ENCODE results near the gene DVL3.

DNA sequence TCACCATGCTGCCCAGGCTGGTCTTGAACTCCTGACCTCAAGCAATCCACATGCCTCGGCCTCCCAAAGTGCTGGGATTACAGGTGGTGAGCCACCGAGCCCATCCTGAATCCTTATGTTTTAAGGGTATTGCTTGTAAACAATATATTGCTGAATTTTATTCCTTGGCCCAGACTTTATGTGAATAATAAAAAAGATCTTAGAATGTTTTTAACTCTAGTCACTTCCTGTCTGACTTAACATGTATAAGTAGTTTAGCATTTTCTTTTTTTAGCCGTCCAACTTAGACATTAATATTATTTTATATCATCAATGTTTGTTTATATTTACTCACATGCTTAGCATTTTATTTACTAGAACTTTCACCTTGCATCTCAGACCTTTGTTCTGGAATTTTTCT, 29.2 kb upstream of the DVL3 start:
- TF ChIP-seq, protein P1, sequence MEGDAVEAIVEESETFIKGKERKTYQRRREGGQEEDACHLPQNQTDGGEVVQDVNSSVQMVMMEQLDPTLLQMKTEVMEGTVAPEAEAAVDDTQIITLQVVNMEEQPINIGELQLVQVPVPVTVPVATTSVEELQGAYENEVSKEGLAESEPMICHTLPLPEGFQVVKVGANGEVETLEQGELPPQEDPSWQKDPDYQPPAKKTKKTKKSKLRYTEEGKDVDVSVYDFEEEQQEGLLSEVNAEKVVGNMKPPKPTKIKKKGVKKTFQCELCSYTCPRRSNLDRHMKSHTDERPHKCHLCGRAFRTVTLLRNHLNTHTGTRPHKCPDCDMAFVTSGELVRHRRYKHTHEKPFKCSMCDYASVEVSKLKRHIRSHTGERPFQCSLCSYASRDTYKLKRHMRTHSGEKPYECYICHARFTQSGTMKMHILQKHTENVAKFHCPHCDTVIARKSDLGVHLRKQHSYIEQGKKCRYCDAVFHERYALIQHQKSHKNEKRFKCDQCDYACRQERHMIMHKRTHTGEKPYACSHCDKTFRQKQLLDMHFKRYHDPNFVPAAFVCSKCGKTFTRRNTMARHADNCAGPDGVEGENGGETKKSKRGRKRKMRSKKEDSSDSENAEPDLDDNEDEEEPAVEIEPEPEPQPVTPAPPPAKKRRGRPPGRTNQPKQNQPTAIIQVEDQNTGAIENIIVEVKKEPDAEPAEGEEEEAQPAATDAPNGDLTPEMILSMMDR (IDR thresholded peaks at IDR 0.05), result no peak
- TF ChIP-seq POLR2AphosphoS5 (IDR thresholded peaks at IDR 0.05), result no peak
